Measurements from ENCODE around the gene GPR61. TPM values are rescaled to one million over a fixed set of nuclear protein-coding genes. Genes with fewer than 3 reads are reported as not detected.
A peak's percentile ranks its signal among the peaks of the same experiment; 100 is the strongest.

The GPR61 gene
- total RNA-seq, 1 donor from 2014 or later: not detected

GRCh38 chr1:109541102-109541501, 1.4 kb downstream of the GPR61 start:
- intact Hi-C loops (cut with DNase I): loop anchor here (10.0 kb wide), 2 partner anchors 94 to 234 kb away; no protein-coding TSS in a partner anchor
- no peaks in the 10 kb centered on the region for H3K27me3 ChIP-seq (ENCODE audit: low read depth)
- H3K4me3 ChIP-seq: no peak overlapping the region
- DNase-seq (no peak), ATAC-seq (no peak)
- no peaks in the 10 kb centered on the region for H3K9me3 ChIP-seq
- TF ChIP-seq CTCF (IDR thresholded peaks at IDR 0.05): no peak
- H3K4me1 ChIP-seq: peaks cover under 1% of the 10 kb centered on the region
- no peaks in the 10 kb centered on the region for H3K36me3 ChIP-seq
- no peak overlapping the region for H3K27ac ChIP-seq

GRCh38 chr1:109542657-109543056, 3.0 kb downstream of the GPR61 start:
- intact Hi-C loops (cut with DNase I): loop anchor here (10.0 kb wide), 2 partner anchors 92 to 232 kb away; no protein-coding TSS in a partner anchor
- Histone ChIP-seq H3K4me1 (peaks cover 16% of the 10 kb centered on the region), H3K4me3 (no peak overlapping the region), H3K27me3 (ENCODE audit: low read depth) (no peaks in the 10 kb centered on the region), H3K27ac (no peak overlapping the region), H3K36me3 (no peaks in the 10 kb centered on the region), H3K9me3 (no peaks in the 10 kb centered on the region)
- TF ChIP-seq CTCF (IDR thresholded peaks at IDR 0.05): no peak
- ATAC-seq (no peak), DNase-seq (no peak)

GRCh38 chr1:109543283-109543987, 3.8 kb downstream of the GPR61 start:
- Histone ChIP-seq H3K9me3 (no peaks in the 10 kb centered on the region), H3K4me1 (peaks cover 17% of the 10 kb centered on the region), H3K27ac (no peak overlapping the region), H3K4me3 (no peak overlapping the region), H3K27me3 (ENCODE audit: low read depth) (no peaks in the 10 kb centered on the region), H3K36me3 (no peaks in the 10 kb centered on the region)
- DNase-seq: no peak
- intact Hi-C loops (cut with DNase I): loop anchor here (10.0 kb wide), 2 partner anchors 91 to 231 kb away; no protein-coding TSS in a partner anchor
- ATAC-seq: no peak
- no peak for TF ChIP-seq CTCF (IDR thresholded peaks at IDR 0.05)

GRCh38 chr1:109543988-109544735, 4.5 kb downstream of the GPR61 start:
- no peak for TF ChIP-seq CTCF (IDR thresholded peaks at IDR 0.05)
- ATAC-seq (no peak), DNase-seq (no peak)
- Histone ChIP-seq H3K27ac (no peak overlapping the region), H3K36me3 (no peaks in the 10 kb centered on the region), H3K27me3 (ENCODE audit: low read depth) (no peaks in the 10 kb centered on the region), H3K9me3 (no peaks in the 10 kb centered on the region), H3K4me3 (no peak overlapping the region), H3K4me1 (peaks cover 18% of the 10 kb centered on the region)
- intact Hi-C loops (cut with DNase I): loop anchor here (10.0 kb wide), 2 partner anchors 91 to 231 kb away; no protein-coding TSS in a partner anchor

- peak overlapping the region; percentile 88 for H3K4me3 ChIP-seq
- ATAC-seq: peak; percentile 75 to 77
These were observed 6.8 kb downstream of the GPR61 start for GRCh38 chr1:109546311-109547109.

More at GRCh38 chr1:109546311-109547109, 6.8 kb downstream of the GPR61 start:
- no peaks in the 10 kb centered on the region for H3K9me3 ChIP-seq
- DNase-seq: peak; percentile 87
- intact Hi-C loops (cut with DNase I): loop anchor here (10.0 kb wide), 2 partner anchors 88 to 228 kb away; no protein-coding TSS in a partner anchor
- TF ChIP-seq CTCF (IDR thresholded peaks at IDR 0.05): peak; percentile 86
- H3K27me3 ChIP-seq (ENCODE audit: low read depth): no peaks in the 10 kb centered on the region
- peak overlapping the region; percentile 98 for H3K27ac ChIP-seq
- peaks cover 42% of the 10 kb centered on the region for H3K4me1 ChIP-seq
- no peaks in the 10 kb centered on the region for H3K36me3 ChIP-seq
